Type B pancreatic cell (in vitro differentiated cells): ENCODE measurements around the gene SS18L1. TPM values are rescaled to one million over a fixed set of nuclear protein-coding genes. Genes with fewer than 3 reads are reported as not detected.

Experiments
- DNase-seq: peaks from one replicate; pipeline ENCODE4 v3.0.0; 2021; ENCODE audit warnings: mixed read lengths; ENCODE audit not compliant: unreplicated experiment; ENCODE audit errors: extremely low spot score
- H3K27ac Mint-ChIP-seq: 2 replicates; pipeline ENCODE4 v1.8.0; 2021; ENCODE audit warnings: mild to moderate bottlenecking, mixed read lengths
- H3K27me3 Mint-ChIP-seq: 2 replicates; pipeline ENCODE4 v1.8.0; 2021; ENCODE audit warnings: mixed read lengths
- H3K36me3 Mint-ChIP-seq: 2 replicates; pipeline ENCODE4 v1.8.0; 2021; ENCODE audit warnings: mixed read lengths
- H3K4me1 Mint-ChIP-seq: one replicate; pipeline ENCODE4 v1.8.0; 2021; ENCODE audit warnings: mixed read lengths; ENCODE audit not compliant: unreplicated experiment
- H3K4me3 Mint-ChIP-seq: 2 replicates; pipeline ENCODE4 v1.8.0; 2021; ENCODE audit warnings: mild to moderate bottlenecking, mixed read lengths
- H3K9me3 Mint-ChIP-seq: 2 replicates; pipeline ENCODE4 v1.8.0; 2021; ENCODE audit warnings: mixed read lengths
- total RNA-seq: library from RNA; stranded (reverse); gene quantifications from 2 replicates; pipeline ENCODE4 v1.2.1, GENCODE V29; 2021; ENCODE audit warnings: low replicate concordance
- TF ChIP-seq, protein P1 (sequence below): fragments of 200-600 bp; sonication (generic); conservative IDR thresholded peaks from 2 replicates; pipeline ENCODE4 v1.5.0; 2021; ENCODE audit warnings: antibody characterized with exemption, mild to moderate bottlenecking

SS18L1 gene
- total RNA-seq, 1 donor from 2014 or later, result 25.5 TPM

DNA sequence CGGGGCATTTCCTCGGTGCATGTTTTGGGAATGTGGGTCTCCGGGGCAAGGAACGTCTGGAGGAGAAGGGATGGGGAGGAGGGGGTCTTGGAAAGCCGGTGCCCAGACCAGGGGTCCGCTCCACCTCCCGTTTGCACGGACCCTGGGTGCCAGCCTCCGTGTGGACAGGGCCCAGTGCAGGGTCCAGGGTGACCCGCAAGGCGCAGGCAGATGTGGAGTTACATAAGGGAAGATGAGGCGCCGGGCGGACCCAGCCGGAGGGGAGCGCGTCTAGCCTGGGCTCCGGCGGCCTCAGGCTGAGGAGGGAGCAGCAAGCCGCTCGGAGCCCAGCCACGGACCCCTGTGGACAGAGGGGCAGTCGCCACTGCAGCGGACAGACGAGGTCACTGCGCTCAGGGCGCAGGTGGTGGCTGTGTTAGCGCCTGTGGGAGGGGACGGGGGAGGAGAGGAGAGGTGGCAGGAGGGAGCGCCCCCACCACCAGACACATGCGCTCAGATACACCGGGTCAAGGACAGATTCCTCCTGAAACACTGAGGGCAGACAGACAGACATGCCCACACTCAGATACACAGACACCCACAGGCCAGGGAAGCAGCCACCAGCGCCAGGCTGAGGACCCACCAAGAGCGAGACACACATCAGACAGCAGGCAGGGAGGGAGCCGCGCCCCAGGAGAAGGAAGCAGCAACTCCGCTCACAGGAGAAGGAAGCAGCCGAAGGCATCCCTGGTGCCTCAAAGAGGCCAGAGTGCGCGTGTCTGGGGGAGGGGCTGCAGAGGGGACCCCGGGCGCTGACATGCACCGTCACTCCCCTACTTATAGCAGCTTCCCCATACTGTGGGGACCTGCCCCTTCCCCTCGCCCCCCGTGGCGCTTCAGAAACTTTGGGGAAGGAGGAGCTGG is 77.3 kb downstream of the SS18L1 start:
- peaks cover 75% of the 10 kb centered on the region for H3K27me3 Mint-ChIP-seq
- H3K27ac Mint-ChIP-seq, result no peak overlapping the region
- no peaks in the 10 kb centered on the region for H3K36me3 Mint-ChIP-seq
- H3K4me3 Mint-ChIP-seq, result peak overlapping the region; percentile 64
- H3K9me3 Mint-ChIP-seq, result no peaks in the 10 kb centered on the region
- H3K4me1 Mint-ChIP-seq, result no peaks in the 10 kb centered on the region
- TF ChIP-seq, protein P1, sequence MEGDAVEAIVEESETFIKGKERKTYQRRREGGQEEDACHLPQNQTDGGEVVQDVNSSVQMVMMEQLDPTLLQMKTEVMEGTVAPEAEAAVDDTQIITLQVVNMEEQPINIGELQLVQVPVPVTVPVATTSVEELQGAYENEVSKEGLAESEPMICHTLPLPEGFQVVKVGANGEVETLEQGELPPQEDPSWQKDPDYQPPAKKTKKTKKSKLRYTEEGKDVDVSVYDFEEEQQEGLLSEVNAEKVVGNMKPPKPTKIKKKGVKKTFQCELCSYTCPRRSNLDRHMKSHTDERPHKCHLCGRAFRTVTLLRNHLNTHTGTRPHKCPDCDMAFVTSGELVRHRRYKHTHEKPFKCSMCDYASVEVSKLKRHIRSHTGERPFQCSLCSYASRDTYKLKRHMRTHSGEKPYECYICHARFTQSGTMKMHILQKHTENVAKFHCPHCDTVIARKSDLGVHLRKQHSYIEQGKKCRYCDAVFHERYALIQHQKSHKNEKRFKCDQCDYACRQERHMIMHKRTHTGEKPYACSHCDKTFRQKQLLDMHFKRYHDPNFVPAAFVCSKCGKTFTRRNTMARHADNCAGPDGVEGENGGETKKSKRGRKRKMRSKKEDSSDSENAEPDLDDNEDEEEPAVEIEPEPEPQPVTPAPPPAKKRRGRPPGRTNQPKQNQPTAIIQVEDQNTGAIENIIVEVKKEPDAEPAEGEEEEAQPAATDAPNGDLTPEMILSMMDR, result no peak
- DNase-seq, result no peak

DNA sequence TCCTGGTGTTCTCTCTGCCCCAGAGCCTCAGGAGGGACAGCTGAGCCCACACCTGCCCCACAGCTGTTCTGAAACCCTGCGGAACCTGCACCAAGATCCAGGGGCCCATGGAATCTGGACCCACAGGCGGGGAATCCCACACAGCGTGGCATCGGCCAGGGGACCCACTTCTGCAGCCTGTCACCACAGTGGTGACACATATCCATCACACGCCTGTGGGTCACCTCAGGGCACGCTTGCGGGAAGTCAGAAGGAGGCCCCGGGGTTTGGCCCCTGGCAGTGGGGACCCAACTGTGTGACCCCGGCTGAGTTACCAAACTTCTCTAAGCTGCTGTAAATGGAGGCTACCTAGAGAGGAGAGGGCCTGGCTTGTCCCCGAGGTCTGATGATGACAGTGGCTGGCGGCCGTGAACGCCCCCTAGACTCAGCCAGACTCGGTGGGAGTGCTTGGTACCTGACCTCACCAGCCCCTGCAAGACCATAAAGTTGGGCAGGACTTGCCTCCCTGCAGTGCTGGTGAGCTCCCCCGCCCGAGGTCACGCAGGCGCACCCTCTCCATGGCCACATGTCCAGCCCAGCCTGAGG is 78.8 kb downstream of the SS18L1 start:
- Mint-ChIP-seq H3K4me1 (no peaks in the 10 kb centered on the region), H3K27me3 (peaks cover 79% of the 10 kb centered on the region), H3K36me3 (no peaks in the 10 kb centered on the region), H3K9me3 (no peaks in the 10 kb centered on the region), H3K27ac (no peak overlapping the region), H3K4me3 (no peak overlapping the region)
- TF ChIP-seq, protein P1, result no peak
- DNase-seq, result no peak

GRCh38 chr20:62222972-62223371 is 79.4 kb downstream of the SS18L1 start:
- H3K27ac Mint-ChIP-seq, result no peak overlapping the region
- H3K9me3 Mint-ChIP-seq, result no peaks in the 10 kb centered on the region
- H3K4me1 Mint-ChIP-seq, result no peaks in the 10 kb centered on the region
- H3K36me3 Mint-ChIP-seq, result no peaks in the 10 kb centered on the region
- no peak overlapping the region for H3K4me3 Mint-ChIP-seq
- peaks cover 76% of the 10 kb centered on the region for H3K27me3 Mint-ChIP-seq
- TF ChIP-seq, protein P1, result no peak
- no peak for DNase-seq

GRCh38 chr20:62223571-62223970 is 80.0 kb downstream of the SS18L1 start:
- H3K4me3 Mint-ChIP-seq, result no peak overlapping the region
- no peaks in the 10 kb centered on the region for H3K36me3 Mint-ChIP-seq
- TF ChIP-seq, protein P1, result no peak
- H3K4me1 Mint-ChIP-seq, result no peaks in the 10 kb centered on the region
- no peak overlapping the region for H3K27ac Mint-ChIP-seq
- no peaks in the 10 kb centered on the region for H3K9me3 Mint-ChIP-seq
- no peak for DNase-seq
- H3K27me3 Mint-ChIP-seq, result peaks cover 70% of the 10 kb centered on the region

- H3K4me3 Mint-ChIP-seq, result no peak overlapping the region
- H3K27ac Mint-ChIP-seq, result no peak overlapping the region
- peaks cover 63% of the 10 kb centered on the region for H3K27me3 Mint-ChIP-seq
- H3K36me3 Mint-ChIP-seq, result no peaks in the 10 kb centered on the region
- TF ChIP-seq, protein P1, result no peak
- DNase-seq, result no peak
- H3K4me1 Mint-ChIP-seq, result no peaks in the 10 kb centered on the region
- H3K9me3 Mint-ChIP-seq, result no peaks in the 10 kb centered on the region
Observed at GRCh38 chr20:62224113-62224855, 80.7 kb downstream of the SS18L1 start.
